Measurements from ENCODE around the gene TSPO2. TPM values are rescaled to one million over a fixed set of nuclear protein-coding genes. Genes with fewer than 3 reads are reported as not detected.

TSPO2 gene
- total RNA-seq, 1 experiment from 2014 or later: not detected

DNA sequence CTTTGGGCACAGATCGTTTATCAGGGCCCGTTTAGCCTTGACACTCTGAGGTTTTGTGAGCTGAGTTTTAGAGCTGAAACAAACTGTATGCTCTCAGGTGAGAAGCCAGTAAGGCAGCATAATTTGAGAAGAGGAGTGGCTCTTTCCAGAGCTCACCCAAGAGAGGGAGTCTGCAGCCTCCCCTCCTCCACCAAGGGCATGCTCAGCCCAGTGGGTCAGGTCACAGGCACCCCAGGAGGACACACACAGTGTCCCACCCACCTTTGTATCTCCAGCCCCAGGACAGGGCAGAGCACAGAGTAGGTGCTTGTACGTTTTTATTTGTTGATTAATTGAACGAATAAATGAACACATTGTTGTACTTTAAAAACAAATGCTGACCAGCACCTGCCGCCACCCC is 3.4 kb downstream of the TSPO2 start:
- H3K27ac ChIP-seq (ENCODE audit: low read depth, low read length): no peak overlapping the region
- no peaks in the 10 kb centered on the region for H3K36me3 ChIP-seq (ENCODE audit: control insufficient read depth in 1 of 2, insufficient read depth in 2 of 2, low read length in 2 of 2)
- BruUV-seq (replicated peaks): no TSS peak
- TF ChIP-seq YY1 (IDR thresholded peaks at IDR 0.05; ENCODE audit: extremely low read depth, insufficient replicate concordance, low read depth, low read length) (no peak), EZH2 (IDR thresholded peaks at IDR 0.05) (no peak), SRF (IDR thresholded peaks at IDR 0.05; ENCODE audit: low read depth) (no peak), JUND (IDR thresholded peaks at IDR 0.05) (no peak), CBX3 (IDR thresholded peaks at IDR 0.05; ENCODE audit: low read depth) (no peak), ZNF274 (IDR thresholded peaks at IDR 0.05; ENCODE audit: low read depth, low read length) (no peak), EZH2phosphoT487 (IDR thresholded peaks at IDR 0.05; ENCODE audit: borderline replicate concordance) (no peak), FOSL1 (IDR thresholded peaks at IDR 0.05; ENCODE audit: low read depth) (no peak), ZFX (IDR thresholded peaks at IDR 0.05) (no peak), ELF1 (IDR thresholded peaks at IDR 0.05; ENCODE audit: borderline replicate concordance, low read depth) (no peak), SP1 (IDR thresholded peaks at IDR 0.05; ENCODE audit: low read depth) (no peak)
- TF ChIP-seq, protein P1, sequence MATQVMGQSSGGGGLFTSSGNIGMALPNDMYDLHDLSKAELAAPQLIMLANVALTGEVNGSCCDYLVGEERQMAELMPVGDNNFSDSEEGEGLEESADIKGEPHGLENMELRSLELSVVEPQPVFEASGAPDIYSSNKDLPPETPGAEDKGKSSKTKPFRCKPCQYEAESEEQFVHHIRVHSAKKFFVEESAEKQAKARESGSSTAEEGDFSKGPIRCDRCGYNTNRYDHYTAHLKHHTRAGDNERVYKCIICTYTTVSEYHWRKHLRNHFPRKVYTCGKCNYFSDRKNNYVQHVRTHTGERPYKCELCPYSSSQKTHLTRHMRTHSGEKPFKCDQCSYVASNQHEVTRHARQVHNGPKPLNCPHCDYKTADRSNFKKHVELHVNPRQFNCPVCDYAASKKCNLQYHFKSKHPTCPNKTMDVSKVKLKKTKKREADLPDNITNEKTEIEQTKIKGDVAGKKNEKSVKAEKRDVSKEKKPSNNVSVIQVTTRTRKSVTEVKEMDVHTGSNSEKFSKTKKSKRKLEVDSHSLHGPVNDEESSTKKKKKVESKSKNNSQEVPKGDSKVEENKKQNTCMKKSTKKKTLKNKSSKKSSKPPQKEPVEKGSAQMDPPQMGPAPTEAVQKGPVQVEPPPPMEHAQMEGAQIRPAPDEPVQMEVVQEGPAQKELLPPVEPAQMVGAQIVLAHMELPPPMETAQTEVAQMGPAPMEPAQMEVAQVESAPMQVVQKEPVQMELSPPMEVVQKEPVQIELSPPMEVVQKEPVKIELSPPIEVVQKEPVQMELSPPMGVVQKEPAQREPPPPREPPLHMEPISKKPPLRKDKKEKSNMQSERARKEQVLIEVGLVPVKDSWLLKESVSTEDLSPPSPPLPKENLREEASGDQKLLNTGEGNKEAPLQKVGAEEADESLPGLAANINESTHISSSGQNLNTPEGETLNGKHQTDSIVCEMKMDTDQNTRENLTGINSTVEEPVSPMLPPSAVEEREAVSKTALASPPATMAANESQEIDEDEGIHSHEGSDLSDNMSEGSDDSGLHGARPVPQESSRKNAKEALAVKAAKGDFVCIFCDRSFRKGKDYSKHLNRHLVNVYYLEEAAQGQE (IDR thresholded peaks at IDR 0.05; ENCODE audit: low read depth): no peak
- TF ChIP-seq, protein P2, sequence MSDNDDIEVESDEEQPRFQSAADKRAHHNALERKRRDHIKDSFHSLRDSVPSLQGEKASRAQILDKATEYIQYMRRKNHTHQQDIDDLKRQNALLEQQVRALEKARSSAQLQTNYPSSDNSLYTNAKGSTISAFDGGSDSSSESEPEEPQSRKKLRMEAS (IDR thresholded peaks at IDR 0.05): no peak
- TF ChIP-seq, protein P3, sequence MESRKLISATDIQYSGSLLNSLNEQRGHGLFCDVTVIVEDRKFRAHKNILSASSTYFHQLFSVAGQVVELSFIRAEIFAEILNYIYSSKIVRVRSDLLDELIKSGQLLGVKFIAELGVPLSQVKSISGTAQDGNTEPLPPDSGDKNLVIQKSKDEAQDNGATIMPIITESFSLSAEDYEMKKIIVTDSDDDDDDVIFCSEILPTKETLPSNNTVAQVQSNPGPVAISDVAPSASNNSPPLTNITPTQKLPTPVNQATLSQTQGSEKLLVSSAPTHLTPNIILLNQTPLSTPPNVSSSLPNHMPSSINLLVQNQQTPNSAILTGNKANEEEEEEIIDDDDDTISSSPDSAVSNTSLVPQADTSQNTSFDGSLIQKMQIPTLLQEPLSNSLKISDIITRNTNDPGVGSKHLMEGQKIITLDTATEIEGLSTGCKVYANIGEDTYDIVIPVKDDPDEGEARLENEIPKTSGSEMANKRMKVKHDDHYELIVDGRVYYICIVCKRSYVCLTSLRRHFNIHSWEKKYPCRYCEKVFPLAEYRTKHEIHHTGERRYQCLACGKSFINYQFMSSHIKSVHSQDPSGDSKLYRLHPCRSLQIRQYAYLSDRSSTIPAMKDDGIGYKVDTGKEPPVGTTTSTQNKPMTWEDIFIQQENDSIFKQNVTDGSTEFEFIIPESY (IDR thresholded peaks at IDR 0.05; ENCODE audit: extremely low read depth, insufficient replicate concordance, low read length): no peak
- TF ChIP-seq, protein P4, sequence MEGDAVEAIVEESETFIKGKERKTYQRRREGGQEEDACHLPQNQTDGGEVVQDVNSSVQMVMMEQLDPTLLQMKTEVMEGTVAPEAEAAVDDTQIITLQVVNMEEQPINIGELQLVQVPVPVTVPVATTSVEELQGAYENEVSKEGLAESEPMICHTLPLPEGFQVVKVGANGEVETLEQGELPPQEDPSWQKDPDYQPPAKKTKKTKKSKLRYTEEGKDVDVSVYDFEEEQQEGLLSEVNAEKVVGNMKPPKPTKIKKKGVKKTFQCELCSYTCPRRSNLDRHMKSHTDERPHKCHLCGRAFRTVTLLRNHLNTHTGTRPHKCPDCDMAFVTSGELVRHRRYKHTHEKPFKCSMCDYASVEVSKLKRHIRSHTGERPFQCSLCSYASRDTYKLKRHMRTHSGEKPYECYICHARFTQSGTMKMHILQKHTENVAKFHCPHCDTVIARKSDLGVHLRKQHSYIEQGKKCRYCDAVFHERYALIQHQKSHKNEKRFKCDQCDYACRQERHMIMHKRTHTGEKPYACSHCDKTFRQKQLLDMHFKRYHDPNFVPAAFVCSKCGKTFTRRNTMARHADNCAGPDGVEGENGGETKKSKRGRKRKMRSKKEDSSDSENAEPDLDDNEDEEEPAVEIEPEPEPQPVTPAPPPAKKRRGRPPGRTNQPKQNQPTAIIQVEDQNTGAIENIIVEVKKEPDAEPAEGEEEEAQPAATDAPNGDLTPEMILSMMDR (IDR thresholded peaks at IDR 0.05 in 2 of 3, conservative IDR thresholded peaks at IDR 0.05 in 1 of 3; ENCODE audit: borderline replicate concordance in 1 of 3, insufficient read depth in 1 of 3, low read depth in 2 of 3, low read length in 2 of 3): no peak
- H3K9me3 ChIP-seq (ENCODE audit: control insufficient read depth in 1 of 2, insufficient read depth in 1 of 2, low read depth in 1 of 2, low read length in 2 of 2): no peaks in the 10 kb centered on the region
- H3K79me2 ChIP-seq (ENCODE audit: insufficient read depth, low read length): no peaks in the 10 kb centered on the region
- no peak overlapping the region for H3K4me2 ChIP-seq (ENCODE audit: low read length)
- peaks cover 4 to 9% of the 10 kb centered on the region in 2 experiments; a peak in 3 of 4 replicates for H3K4me1 ChIP-seq (ENCODE audit: control insufficient read depth in 1 of 2, insufficient read depth in 2 of 2, low read length in 2 of 2)
- no peak overlapping the region for H3K9ac ChIP-seq (ENCODE audit: low read length)
- DNase-seq (ENCODE audit: low read depth, low spot score) (no peak), ATAC-seq (no peak)
- RAD21 ChIA-PET (ENCODE audit: low non-redundant PET in 1 of 2, low total read pairs in 2 of 2, uncharacterized antibody in 2 of 2, unreplicated experiment in 2 of 2): no interaction called here
- no peak overlapping the region for H3K4me3 ChIP-seq (replicated peaks in 1 of 2; ENCODE audit: low read depth in 1 of 2, low read length in 2 of 2)
- H4K20me1 ChIP-seq (ENCODE audit: insufficient read depth): no peaks in the 10 kb centered on the region
- no peaks in the 10 kb centered on the region for H3K9me2 ChIP-seq (ENCODE audit: insufficient read depth)
- H3K27me3 ChIP-seq (ENCODE audit: insufficient read depth, low read length): no peaks in the 10 kb centered on the region
- POLR2A ChIA-PET: no interaction called here
- intact Hi-C loops (cut with micrococcal nuclease): no loop called here
- no peak overlapping the region for H2AFZ ChIP-seq (ENCODE audit: low read depth, low read length, poor library complexity, severe bottlenecking)
- CTCF ChIA-PET: interaction anchor here (0.9 to 2.1 kb wide), 2 partner anchors 18 to 30 kb away, joined by 3 to 7 read pairs; no protein-coding TSS in a partner anchor
